HepG2 (cell line): Measurements from ENCODE around the gene ROCK1. TPM values are rescaled to one million over a fixed set of nuclear protein-coding genes. Genes with fewer than 3 reads are reported as not detected.

ENCODE experiments used
- ATAC-seq: fragments of 200-7000 bp; cut with Tn5 transposase; 3 replicates; pipeline ENCODE4 v1.9.1; 2020; ENCODE audit warnings: mild to moderate bottlenecking, moderate library complexity
- BruUV-seq: library from RNA; stranded (reverse); fragments of 400-500 nt; replicated peaks from 2 replicates; lab custom pipeline; 2021; lab: Mats Ljungman, UMichigan
- CTCF ChIA-PET: fragments of 300-600 bp; formaldehyde crosslinking; extraction: SDS; loops from one replicate; lab custom pipeline; 2021; ENCODE audit warnings: low total read pairs, inconsistent platforms, low intra/inter-chr PET ratio; lab: Yijun Ruan, JAX
- POLR2A ChIA-PET: fragments of 350-600 bp; sonication (Branson Sonifier 250); formaldehyde crosslinking; loops from one replicate; lab custom pipeline; 2020; ENCODE audit warnings: antibody characterized with exemption, inconsistent platforms; lab: Yijun Ruan, JAX
- DNase-seq: peaks from one replicate; pipeline ENCODE4 v3.0.0-alpha.2; 2015; ENCODE audit warnings: low spot score
- FAIRE-seq: peaks from 3 replicates; lab custom pipeline; 2011; peaks lifted over from hg19 to GRCh38; lab: Jason Lieb, UNC
- H2AFZ ChIP-seq: one replicate; pipeline ENCODE4 v1.6.1; 2011; ENCODE audit warnings: low read length, inconsistent platforms
- H3K27ac ChIP-seq: fragments of 300-600 bp; 3 replicates; pipeline ENCODE4 v1.8.0; 2011; ENCODE audit warnings: mixed run types, mild to moderate bottlenecking, mixed read lengths, low read length, inconsistent platforms; ENCODE audit not compliant: insufficient read depth; ENCODE audit errors: extremely low read length
- H3K27me3 ChIP-seq, 2 experiments: fragments of 200-600 bp in 1 of 2; 2 replicates in 1 of 2; 3 replicates in 1 of 2; pipeline versions ENCODE4 v1.6.0 to v1.8.0; 2011; ENCODE audit warnings: low read length in 2 of 2, mild to moderate bottlenecking in 2 of 2, moderate library complexity in 2 of 2, inconsistent platforms in 1 of 2; ENCODE audit not compliant: insufficient read depth in 2 of 2, control insufficient read depth in 1 of 2
- H3K36me3 ChIP-seq, 2 experiments: fragments of 200-600 bp in 1 of 2; replicated peaks in 1 of 2; 2 replicates in 1 of 2; 3 replicates in 1 of 2; pipeline versions ENCODE4 v1.5.1 to v1.8.0; 2011; ENCODE audit warnings: low read length in 2 of 2, inconsistent platforms in 1 of 2; ENCODE audit not compliant: insufficient read depth in 2 of 2, control insufficient read depth in 1 of 2
- H3K4me1 ChIP-seq: 2 replicates; pipeline ENCODE4 v1.5.1; 2012; ENCODE audit warnings: low read length, inconsistent platforms; ENCODE audit not compliant: insufficient read depth
- H3K4me2 ChIP-seq: 2 replicates; pipeline ENCODE4 v1.6.0; 2011; ENCODE audit warnings: low read depth, low read length, inconsistent platforms
- H3K4me3 ChIP-seq, 3 experiments: fragments of 200-600 bp in 1 of 3; sonication (generic), shearing (Covaris generic) in 1 of 3; replicated peaks in 1 of 3; 2 replicates each; pipeline ENCODE4 v1.5.1; 2011 to 2016; ENCODE audit warnings: low read length in 3 of 3, inconsistent platforms in 2 of 3, low read depth in 2 of 3, mild to moderate bottlenecking in 2 of 3, control low read depth in 1 of 3, mixed read lengths in 1 of 3; ENCODE audit not compliant: insufficient read depth in 1 of 3
- H3K79me2 ChIP-seq: one replicate; pipeline ENCODE4 v1.6.1; 2011; ENCODE audit warnings: low read length, inconsistent platforms; ENCODE audit not compliant: insufficient read depth
- H3K9ac ChIP-seq: 2 replicates; pipeline ENCODE4 v1.6.0; 2011; ENCODE audit warnings: mild to moderate bottlenecking, low read depth, low read length, inconsistent platforms; ENCODE audit not compliant: insufficient read depth
- H3K9me3 ChIP-seq: 2 replicates; pipeline ENCODE4 v1.5.1; 2012; ENCODE audit warnings: mild to moderate bottlenecking, low read length
- H4K20me1 ChIP-seq: 2 replicates; pipeline ENCODE4 v1.6.0; 2011; ENCODE audit warnings: inconsistent platforms, mild to moderate bottlenecking, low read length, moderate library complexity; ENCODE audit not compliant: insufficient read depth
- ARID2 ChIP-seq: sonication (generic); formaldehyde crosslinking; IDR thresholded peaks from 2 replicates; pipeline ENCODE4 v1.8.1; 2022; ENCODE audit warnings: mild to moderate bottlenecking, missing genetic modification reagents, borderline replicate concordance
- ARID4A ChIP-seq: sonication (generic); formaldehyde crosslinking; IDR thresholded peaks from 2 replicates; pipeline ENCODE4 v1.5.0; 2020; ENCODE audit warnings: mild to moderate bottlenecking, missing genetic modification reagents, borderline replicate concordance
- FOXO1 ChIP-seq: sonication (generic); formaldehyde crosslinking; IDR thresholded peaks from 2 replicates; pipeline ENCODE4 v1.4.0; 2020; ENCODE audit warnings: missing genetic modification reagents
- GPN1 ChIP-seq: sonication (generic); formaldehyde crosslinking; IDR thresholded peaks from 2 replicates; pipeline ENCODE4 v1.5.1; 2020; ENCODE audit warnings: missing genetic modification reagents, borderline replicate concordance
- HIC2 ChIP-seq: sonication (generic); formaldehyde crosslinking; IDR thresholded peaks from 2 replicates; pipeline ENCODE4 v1.9.0; 2022; ENCODE audit warnings: low read depth, missing genetic modification reagents
- HINFP ChIP-seq: sonication (generic); formaldehyde crosslinking; IDR thresholded peaks from 2 replicates; pipeline ENCODE4 v1.4.0; 2020; ENCODE audit warnings: low read depth, mild to moderate bottlenecking, missing genetic modification reagents
- MEIS2 ChIP-seq: sonication (generic); formaldehyde crosslinking; IDR thresholded peaks from 2 replicates; pipeline ENCODE4 v1.9.0; 2021; ENCODE audit warnings: mild to moderate bottlenecking, missing genetic modification reagents
- NCOA2 ChIP-seq: sonication (generic); formaldehyde crosslinking; IDR thresholded peaks from 2 replicates; pipeline ENCODE4 v1.8.0; 2022; ENCODE audit warnings: inconsistent platforms
- NFRKB ChIP-seq: fragments of 450-650 bp; IDR thresholded peaks from 2 replicates; pipeline ENCODE4 v1.6.1; 2017
- NR2C2 ChIP-seq: sonication (generic); formaldehyde crosslinking; IDR thresholded peaks from 2 replicates; pipeline ENCODE4 v1.4.0; 2020; ENCODE audit warnings: missing genetic modification reagents, mild to moderate bottlenecking, moderate library complexity, borderline replicate concordance
- SALL2 ChIP-seq: sonication (generic); formaldehyde crosslinking; IDR thresholded peaks from 2 replicates; pipeline ENCODE4 v1.8.1; 2023; ENCODE audit warnings: mild to moderate bottlenecking, missing genetic modification reagents, inconsistent platforms
- ZBTB38 ChIP-seq: sonication (generic); formaldehyde crosslinking; IDR thresholded peaks from 2 replicates; pipeline ENCODE4 v1.5.1; 2020; ENCODE audit warnings: mild to moderate bottlenecking, missing genetic modification reagents
- ZNF24 ChIP-seq: fragments of 450-650 bp; IDR thresholded peaks from 2 replicates; pipeline ENCODE4 v1.6.1; 2017; ENCODE audit warnings: antibody characterized with exemption, mild to moderate bottlenecking
- ZNF274 ChIP-seq: sonication (generic); formaldehyde crosslinking; IDR thresholded peaks from 2 replicates; pipeline ENCODE4 v1.5.1; 2020; ENCODE audit warnings: mild to moderate bottlenecking, missing genetic modification reagents
- ZNF513 ChIP-seq: sonication (generic); formaldehyde crosslinking; conservative IDR thresholded peaks from 2 replicates; pipeline ENCODE4 v1.5.0; 2020; ENCODE audit warnings: missing genetic modification reagents
- ZNF629 ChIP-seq: sonication (generic); formaldehyde crosslinking; conservative IDR thresholded peaks from 2 replicates; pipeline ENCODE4 v1.5.0; 2020; ENCODE audit warnings: missing genetic modification reagents
- ZSCAN25 ChIP-seq: sonication (generic); formaldehyde crosslinking; IDR thresholded peaks from 2 replicates; pipeline ENCODE4 v1.8.0; 2022; ENCODE audit warnings: mild to moderate bottlenecking, missing genetic modification reagents
- in situ Hi-C: cut with HindIII; loops from 2 replicates; pipeline ENCODE4 v1.10.0; 2017; ENCODE audit warnings: low pct_unique_long_range_greater_than_20kb; ENCODE audit not compliant: extremely low pct_ligation_motif_present
- intact Hi-C: fragments of 100-400 bp; cut with micrococcal nuclease; formaldehyde crosslinking; loops from one replicate; pipeline ENCODE4 v1.10.0; 2022; ENCODE audit not compliant: unreplicated experiment
- polyA plus RNA-seq, 8 experiments: library from polyadenylated mRNA; depleted of rRNA in 3 of 8; stranded (reverse) in 7 of 8; unstranded in 1 of 8; fragments of >200 nt; fragmentation: Illumina TruSeq in 4 of 8; extraction: Trizol in 4 of 8; gene quantifications; 2 replicates each; pipeline versions ENCODE4 v1.2.1 to v1.2.3, GENCODE V29; 2011 to 2016; ENCODE audit warnings: low read depth in 4 of 8, missing spikeins in 1 of 8, mixed read lengths in 1 of 8; ENCODE audit not compliant: insufficient read depth in 1 of 8
- total RNA-seq, 5 experiments: library from RNA; depleted of rRNA; stranded (reverse); fragments of >200 nt; fragmentation: Illumina TruSeq; extraction: Trizol; gene quantifications; 2 replicates each; pipeline ENCODE4 v1.2.3, GENCODE V29; 2016; ENCODE audit warnings: low read depth in 1 of 5

The ROCK1 gene
- total and polyA plus RNA-seq, 2 of the 13 experiments (the other 11 are each of a cell fraction or from before 2014, with no cell fraction given), result 10.5 to 27.2 TPM

- CTCF ChIA-PET, result no interaction called here
- no peak overlapping the region for H2AFZ ChIP-seq
Measured at GRCh38 chr18:21146016-21146415, 34.4 kb upstream of the ROCK1 start.

More at GRCh38 chr18:21146016-21146415, 34.4 kb upstream of the ROCK1 start:
- Histone ChIP-seq H3K9ac (no peak overlapping the region), H3K9me3 (no peaks in the 10 kb centered on the region), H3K36me3 (no peaks in the 10 kb centered on the region), H4K20me1 (no peaks in the 10 kb centered on the region), H3K27ac (no peak overlapping the region), H3K4me1 (peaks cover 6% of the 10 kb centered on the region; the same call in 1 of the 2 replicates), H3K79me2 (no peaks in the 10 kb centered on the region), H3K4me2 (no peak overlapping the region), H3K4me3 (no peak overlapping the region)
- intact Hi-C loops, result no loop called here
- in situ Hi-C loops, result no loop called here
- no peak for DNase-seq
- no peak for TF ChIP-seq GPN1 (CRISPR knock-in tag)
- no peak for TF ChIP-seq NFRKB
- TF ChIP-seq ZNF24, result no peak
- TF ChIP-seq NR2C2 (CRISPR knock-in tag), result no peak
- TF ChIP-seq SALL2 (CRISPR knock-in tag), result no peak
- TF ChIP-seq ZBTB38 (CRISPR knock-in tag), result no peak
- TF ChIP-seq NCOA2 (CRISPR knock-in tag), result no peak
- no peak for TF ChIP-seq ZSCAN25
- TF ChIP-seq ZNF513 (CRISPR knock-in tag), result no peak
- no peak for TF ChIP-seq HIC2 (CRISPR knock-in tag)
- no peak for TF ChIP-seq MEIS2 (CRISPR knock-in tag)
- TF ChIP-seq ZNF629 (CRISPR knock-in tag), result no peak
- no peak for TF ChIP-seq HINFP (CRISPR knock-in tag)
- TF ChIP-seq FOXO1 (CRISPR knock-in tag), result no peak
- no peak for TF ChIP-seq ZNF274 (CRISPR knock-in tag)
- no peak for TF ChIP-seq ARID4A (CRISPR knock-in tag)
- no peak for TF ChIP-seq ARID2 (CRISPR knock-in tag)
- TF ChIP-seq, all 625 proteins: peak for 0
- FAIRE-seq (no peak), ATAC-seq (no peak)
- BruUV-seq, result no TSS peak
- POLR2A ChIA-PET, result no interaction called here
- no peaks in the 10 kb centered on the region for H3K27me3 ChIP-seq
